WTC11 (cell line): ENCODE data around the gene CDK6. TPM values are rescaled to one million over a fixed set of nuclear protein-coding genes. Genes with fewer than 3 reads are reported as not detected.

ENCODE experiments used
- ATAC-seq: fragments of 200-7000 bp; cut with Tn5 transposase; 2 replicates; pipeline ENCODE4 v1.10.0; 2021; ENCODE audit warnings: mild to moderate bottlenecking, moderate library complexity
- CTCF ChIA-PET: fragments of 300-600 bp; sonication (Branson Sonifier 250); formaldehyde crosslinking; loops from one replicate; lab custom pipeline; 2021; ENCODE audit warnings: antibody characterized with exemption; lab: Charles Lee
- POLR2A ChIA-PET: fragments of 350-600 bp; sonication (Branson Sonifier 250); formaldehyde crosslinking; loops from one replicate; lab custom pipeline; 2021; ENCODE audit warnings: antibody characterized with exemption; lab: Charles Lee
- DNase-seq: peaks from one replicate; pipeline ENCODE4 v3.0.0; 2021; ENCODE audit warnings: low spot score
- H3K27ac Mint-ChIP-seq: 2 replicates; pipeline ENCODE4 v1.8.0; 2021; ENCODE audit warnings: mixed read lengths
- H3K27me3 Mint-ChIP-seq: 2 replicates; pipeline ENCODE4 v1.8.0; 2021; ENCODE audit warnings: low read depth, mild to moderate bottlenecking, moderate library complexity, mixed read lengths
- H3K36me3 Mint-ChIP-seq: 2 replicates; pipeline ENCODE4 v1.8.0; 2021; ENCODE audit warnings: mixed read lengths
- H3K4me1 Mint-ChIP-seq: 2 replicates; pipeline ENCODE4 v1.8.0; 2022; ENCODE audit warnings: mixed read lengths
- H3K4me3 Mint-ChIP-seq: 2 replicates; pipeline ENCODE4 v1.8.0; 2021; ENCODE audit warnings: mild to moderate bottlenecking, moderate library complexity, mixed read lengths
- H3K9me3 Mint-ChIP-seq: 2 replicates; pipeline ENCODE4 v1.8.0; 2021; ENCODE audit warnings: mixed read lengths
- AFF4 ChIP-seq: sonication (generic); formaldehyde crosslinking; IDR thresholded peaks from 2 replicates; pipeline ENCODE4 v1.8.1; 2023; ENCODE audit warnings: mild to moderate bottlenecking, missing genetic modification reagents, borderline replicate concordance
- ATF1 ChIP-seq: sonication (generic); formaldehyde crosslinking; IDR thresholded peaks from 2 replicates; pipeline ENCODE4 v1.8.1; 2023; ENCODE audit warnings: mild to moderate bottlenecking, moderate library complexity, missing genetic modification reagents
- CBFB ChIP-seq: sonication (generic); formaldehyde crosslinking; IDR thresholded peaks from 2 replicates; pipeline ENCODE4 v1.8.1; 2022; ENCODE audit warnings: mild to moderate bottlenecking, low read depth, missing genetic modification reagents
- ELF4 ChIP-seq: sonication (generic); formaldehyde crosslinking; IDR thresholded peaks from 2 replicates; pipeline ENCODE4 v1.8.1; 2022; ENCODE audit warnings: low read depth, mild to moderate bottlenecking, moderate library complexity, missing genetic modification reagents
- FOXJ3 ChIP-seq: sonication (generic); formaldehyde crosslinking; IDR thresholded peaks from 2 replicates; pipeline ENCODE4 v1.9.0; 2021; ENCODE audit warnings: missing genetic modification reagents, mild to moderate bottlenecking, borderline replicate concordance
- FOXK1 ChIP-seq: sonication (generic); formaldehyde crosslinking; IDR thresholded peaks from 2 replicates; pipeline ENCODE4 v1.8.0; 2022; ENCODE audit warnings: mild to moderate bottlenecking, moderate library complexity, missing genetic modification reagents
- FOXP4 ChIP-seq: sonication (generic); formaldehyde crosslinking; IDR thresholded peaks from 2 replicates; pipeline ENCODE4 v1.8.0; 2022; ENCODE audit warnings: mild to moderate bottlenecking, missing genetic modification reagents
- GABPB1 ChIP-seq: sonication (generic); formaldehyde crosslinking; IDR thresholded peaks from 2 replicates; pipeline ENCODE4 v1.8.1; 2023; ENCODE audit warnings: mild to moderate bottlenecking, missing genetic modification reagents
- IRF1 ChIP-seq: sonication (generic); formaldehyde crosslinking; IDR thresholded peaks from 2 replicates; pipeline ENCODE4 v1.8.0; 2023; ENCODE audit warnings: missing genetic modification reagents
- JUN ChIP-seq: sonication (generic); formaldehyde crosslinking; IDR thresholded peaks from 2 replicates; pipeline ENCODE4 v1.8.0; 2023; ENCODE audit warnings: mild to moderate bottlenecking, missing genetic modification reagents
- RORB ChIP-seq: fragments of 250-450 bp; sonication (Bioruptor Pico); IDR thresholded peaks from 2 replicates; pipeline ENCODE4 v1.9.0; 2021; ENCODE audit warnings: mild to moderate bottlenecking
- SMAD3 ChIP-seq: sonication (generic); formaldehyde crosslinking; IDR thresholded peaks from 2 replicates; pipeline ENCODE4 v1.8.0; 2022; ENCODE audit warnings: missing genetic modification reagents, mild to moderate bottlenecking, borderline replicate concordance
- SP1 ChIP-seq: sonication (generic); formaldehyde crosslinking; conservative IDR thresholded peaks from 2 replicates; pipeline ENCODE4 v1.8.1; 2022; ENCODE audit warnings: missing genetic modification reagents
- TCF7 ChIP-seq: sonication (generic); formaldehyde crosslinking; IDR thresholded peaks from 2 replicates; pipeline ENCODE4 v1.8.0; 2022; ENCODE audit warnings: mild to moderate bottlenecking, low read depth, missing genetic modification reagents, moderate library complexity
- ZBTB43 ChIP-seq: sonication (generic); formaldehyde crosslinking; IDR thresholded peaks from 2 replicates; pipeline ENCODE4 v1.8.1; 2023; ENCODE audit warnings: mild to moderate bottlenecking, missing genetic modification reagents
- ZMAT4 ChIP-seq: fragments of 250-450 bp; sonication (Bioruptor Pico); IDR thresholded peaks from 2 replicates; pipeline ENCODE4 v1.9.0; 2021; ENCODE audit warnings: mild to moderate bottlenecking
- ZNF281 ChIP-seq: sonication (generic); formaldehyde crosslinking; IDR thresholded peaks from 2 replicates; pipeline ENCODE4 v1.8.0; 2023; ENCODE audit warnings: mild to moderate bottlenecking, missing genetic modification reagents
- ZNF532 ChIP-seq: fragments of 250-450 bp; sonication (Bioruptor Pico); IDR thresholded peaks from 2 replicates; pipeline ENCODE4 v1.9.0; 2021; ENCODE audit warnings: mild to moderate bottlenecking, borderline replicate concordance
- total RNA-seq: library from RNA; stranded (reverse); gene quantifications from 3 replicates; pipeline ENCODE4 v1.2.3, GENCODE V29; 2021

Gene CDK6
- total RNA-seq, 1 experiment from 2014 or later, result 47.2 TPM

- TF ChIP-seq AFF4, result no peak
- no peak for TF ChIP-seq FOXK1 (CRISPR knock-in tag)
These were observed 210.8 kb downstream of the CDK6 start (continued) for GRCh38 chr7:92625617-92626016.

- no peak overlapping the region for H3K4me3 Mint-ChIP-seq
- 0 out of 2 replicates have a peak, but pooled peaks cover 4% of the 10 kb centered on the region for H3K4me1 Mint-ChIP-seq
- H3K27ac Mint-ChIP-seq, result no peak overlapping the region
- no peak for DNase-seq
- ChIA-PET POLR2A (no interaction called here), CTCF (no interaction called here)
- ATAC-seq, result no peak
- no peaks in the 10 kb centered on the region for H3K9me3 Mint-ChIP-seq
- H3K27me3 Mint-ChIP-seq, result no peaks in the 10 kb centered on the region; the same call in 1 of the 2 replicates
- TF ChIP-seq FOXJ3 (CRISPR knock-in tag) (no peak), JUN (CRISPR knock-in tag) (no peak), TCF7 (CRISPR knock-in tag) (no peak), SMAD3 (CRISPR knock-in tag) (no peak), ZNF532 (no peak), ELF4 (CRISPR knock-in tag) (no peak), ZMAT4 (no peak), GABPB1 (no peak), RORB (CRISPR knock-in tag) (no peak), FOXP4 (CRISPR knock-in tag) (no peak), ZNF281 (CRISPR knock-in tag) (no peak), IRF1 (CRISPR knock-in tag) (no peak), CBFB (CRISPR knock-in tag) (no peak), ATF1 (no peak), ZBTB43 (CRISPR knock-in tag) (no peak), SP1 (CRISPR knock-in tag) (no peak)
- H3K36me3 Mint-ChIP-seq, result no peaks in the 10 kb centered on the region
These were observed 211.9 kb downstream of the CDK6 start for GRCh38 chr7:92624298-92624996.
